H1 (cell line): Measurements from ENCODE around the gene RXRA. TPM values are rescaled to one million over a fixed set of nuclear protein-coding genes. Genes with fewer than 3 reads are reported as not detected.

Experiments used
- CTCF ChIA-PET: fragments of 300-600 bp; sonication (Branson Sonifier 250); formaldehyde crosslinking; loops from one replicate; lab custom pipeline; 2021; ENCODE audit not compliant: partially characterized antibody; lab: Charles Lee
- POLR2A ChIA-PET: fragments of 300-600 bp; sonication (Branson Sonifier 250); formaldehyde crosslinking; loops from one replicate; lab custom pipeline; 2021; ENCODE audit warnings: inconsistent platforms; ENCODE audit not compliant: partially characterized antibody; lab: Charles Lee
- DNase-seq, 2 experiments: peaks; one replicate each; pipeline versions ENCODE4 v3.0.0 to v3.0.0-alpha.2; 2010 to 2022; ENCODE audit warnings: low spot score in 2 of 2, low read depth in 1 of 2, mixed read lengths in 1 of 2
- FAIRE-seq: peaks from 2 replicates; lab custom pipeline; 2011; peaks lifted over from hg19 to GRCh38; lab: Jason Lieb, UNC
- H2AFZ ChIP-seq: 2 replicates; pipeline ENCODE4 v1.8.1; 2012; ENCODE audit warnings: low read length, inconsistent platforms
- H2AK5ac ChIP-seq: 2 replicates; pipeline ENCODE4 v1.6.1; 2013; ENCODE audit warnings: low read depth, low read length
- H2BK120ac ChIP-seq: replicated peaks from 2 replicates; pipeline ENCODE3; 2013; ENCODE audit warnings: low read depth, low read length, inconsistent platforms
- H2BK12ac ChIP-seq: 2 replicates; pipeline ENCODE4 v1.6.1; 2013; ENCODE audit warnings: low read depth, low read length
- H2BK15ac ChIP-seq: 2 replicates; pipeline ENCODE4 v1.6.1; 2013; ENCODE audit warnings: low read length
- H2BK20ac ChIP-seq: 2 replicates; pipeline ENCODE4 v1.6.1; 2013; ENCODE audit warnings: low read length
- H2BK5ac ChIP-seq: 2 replicates; pipeline ENCODE4 v1.6.1; 2013; ENCODE audit warnings: low read depth, low read length
- H3K14ac ChIP-seq: 2 replicates; pipeline ENCODE4 v1.6.1; 2013; ENCODE audit warnings: inconsistent platforms; ENCODE audit not compliant: insufficient read length
- H3K18ac ChIP-seq: 2 replicates; pipeline ENCODE4 v1.6.1; 2013; ENCODE audit warnings: low read length; ENCODE audit errors: extremely low read depth
- H3K23ac ChIP-seq: 2 replicates; pipeline ENCODE4 v1.6.1; 2013; ENCODE audit warnings: inconsistent platforms; ENCODE audit not compliant: insufficient read length
- H3K23me2 ChIP-seq: 2 replicates; pipeline ENCODE4 v1.6.1; 2013; ENCODE audit warnings: low read depth, low read length
- H3K27ac ChIP-seq: 2 replicates; pipeline ENCODE4 v1.6.1; 2011; ENCODE audit warnings: low read depth, low read length, inconsistent platforms
- H3K27me3 ChIP-seq, 4 experiments: replicated peaks in 1 of 4; 1 replicate in 1 of 4; 2 replicates in 3 of 4; pipeline versions ENCODE4 v1.6.1 to v1.8.1; 2011 to 2013; ENCODE audit warnings: low read length in 3 of 4, mild to moderate bottlenecking in 3 of 4, inconsistent platforms in 2 of 4, mixed read lengths in 2 of 4, moderate library complexity in 1 of 4; ENCODE audit not compliant: control insufficient read depth in 3 of 4, insufficient read depth in 3 of 4; ENCODE audit errors: extremely low read depth in 1 of 4
- H3K36me3 ChIP-seq, 4 experiments: 2 replicates each; pipeline versions ENCODE4 v1.6.1 to v1.8.1; 2011 to 2013; ENCODE audit warnings: mild to moderate bottlenecking in 4 of 4, low read length in 3 of 4, moderate library complexity in 2 of 4, control low read depth in 1 of 4, inconsistent platforms in 1 of 4; ENCODE audit not compliant: insufficient read depth in 4 of 4, control insufficient read depth in 2 of 4
- H3K4ac ChIP-seq: replicated peaks from 2 replicates; pipeline ENCODE3; 2013; ENCODE audit warnings: low read length, low read depth, mixed read lengths, inconsistent platforms; ENCODE audit not compliant: insufficient read length
- H3K4me1 ChIP-seq, 4 experiments: replicated peaks in 1 of 4; 1 replicate in 1 of 4; 2 replicates in 3 of 4; pipeline versions ENCODE4 v1.6.1 to v1.8.1; 2011 to 2013; ENCODE audit warnings: low read length in 3 of 4, inconsistent platforms in 2 of 4, mixed read lengths in 1 of 4; ENCODE audit not compliant: insufficient read depth in 4 of 4, control insufficient read depth in 3 of 4
- H3K4me2 ChIP-seq, 2 experiments: 2 replicates each; pipeline versions ENCODE4 v1.6.1 to v1.8.1; 2011 to 2013; ENCODE audit warnings: low read depth in 2 of 2, low read length in 2 of 2, control low read depth in 1 of 2, inconsistent platforms in 1 of 2, mild to moderate bottlenecking in 1 of 2; ENCODE audit not compliant: insufficient read depth in 1 of 2
- H3K4me3 ChIP-seq, 4 experiments: fragments of 200-600, 300-600 bp in 1 of 4; sonication (generic), shearing (Covaris generic), sonication (Bioruptor Twin) in 1 of 4; 2 replicates each; pipeline versions ENCODE4 v1.5.1 to v1.8.1; 2011 to 2016; ENCODE audit warnings: low read length in 4 of 4, low read depth in 3 of 4, control low read depth in 2 of 4, inconsistent platforms in 2 of 4, mild to moderate bottlenecking in 2 of 4, mixed read lengths in 1 of 4, moderate library complexity in 1 of 4; ENCODE audit not compliant: insufficient read depth in 2 of 4; ENCODE audit errors: extremely low read depth in 1 of 4
- H3K56ac ChIP-seq: replicated peaks from 2 replicates; pipeline ENCODE3; 2013; ENCODE audit warnings: low read depth, mild to moderate bottlenecking, mixed read lengths, low read length, inconsistent platforms; ENCODE audit not compliant: insufficient read length
- H3K79me1 ChIP-seq: 2 replicates; pipeline ENCODE4 v1.6.1; 2013; ENCODE audit warnings: low read depth, low read length, control low read depth
- H3K79me2 ChIP-seq, 2 experiments: 2 replicates each; pipeline versions ENCODE4 v1.6.1 to v1.8.1; 2012 to 2013; ENCODE audit warnings: low read length in 2 of 2, mild to moderate bottlenecking in 2 of 2, inconsistent platforms in 1 of 2; ENCODE audit not compliant: insufficient read depth in 2 of 2, control insufficient read depth in 1 of 2
- H3K9ac ChIP-seq, 4 experiments: replicated peaks in 1 of 4; 1 replicate in 1 of 4; 2 replicates in 3 of 4; pipeline versions ENCODE4 v1.6.1 to v1.8.1; 2011 to 2013; ENCODE audit warnings: low read depth in 3 of 4, low read length in 3 of 4, control low read depth in 2 of 4, mild to moderate bottlenecking in 2 of 4, moderate library complexity in 2 of 4, inconsistent platforms in 1 of 4; ENCODE audit errors: extremely low read depth in 1 of 4
- H3K9me3 ChIP-seq, 2 experiments: 2 replicates each; pipeline versions ENCODE4 v1.6.1 to v1.8.1; 2012 to 2013; ENCODE audit warnings: mild to moderate bottlenecking in 2 of 2, moderate library complexity in 2 of 2, control low read depth in 1 of 2, inconsistent platforms in 1 of 2, low read depth in 1 of 2, low read length in 1 of 2, mixed read lengths in 1 of 2; ENCODE audit not compliant: insufficient read depth in 2 of 2
- H4K20me1 ChIP-seq, 2 experiments: replicated peaks in 1 of 2; 2 replicates each; pipeline versions ENCODE3 to v1.8.1; 2011 to 2013; ENCODE audit warnings: inconsistent platforms in 2 of 2, low read length in 2 of 2, mild to moderate bottlenecking in 1 of 2; ENCODE audit not compliant: insufficient read depth in 2 of 2, control insufficient read depth in 1 of 2
- H4K5ac ChIP-seq: 2 replicates; pipeline ENCODE4 v1.6.1; 2013; ENCODE audit warnings: low read length, low read depth, mixed read lengths, inconsistent platforms; ENCODE audit not compliant: insufficient read length
- H4K8ac ChIP-seq: 2 replicates; pipeline ENCODE4 v1.8.0; 2013; ENCODE audit warnings: mild to moderate bottlenecking, moderate library complexity, low read length, inconsistent platforms; ENCODE audit not compliant: insufficient read depth; ENCODE audit errors: extremely low read depth
- H4K91ac ChIP-seq: replicated peaks from 2 replicates; pipeline ENCODE3; 2013; ENCODE audit warnings: low read length, mixed read lengths, inconsistent platforms; ENCODE audit not compliant: insufficient read length
- CTBP2 ChIP-seq: IDR thresholded peaks from 2 replicates; pipeline ENCODE4 v1.7.0; 2011; ENCODE audit warnings: borderline replicate concordance, mild to moderate bottlenecking, moderate library complexity, mixed read lengths, low read length; ENCODE audit not compliant: insufficient read depth, insufficient read length
- FOSL1 ChIP-seq: IDR thresholded peaks from 2 replicates; pipeline ENCODE4 v1.6.1; 2011; ENCODE audit warnings: mild to moderate bottlenecking, low read depth, low read length, moderate library complexity; ENCODE audit not compliant: insufficient read depth
- GABPA ChIP-seq: IDR thresholded peaks from 2 replicates; pipeline ENCODE4 v1.6.1; 2011; ENCODE audit warnings: mild to moderate bottlenecking, low read length, moderate library complexity, borderline replicate concordance; ENCODE audit not compliant: insufficient read depth
- JUN ChIP-seq: IDR thresholded peaks from 2 replicates; pipeline ENCODE4 v1.6.1; 2011; ENCODE audit warnings: low read depth, mild to moderate bottlenecking, improper control_type of control experiment, low read length
- JUND ChIP-seq: IDR thresholded peaks from 2 replicates; pipeline ENCODE4 v1.6.1; 2011; ENCODE audit warnings: mild to moderate bottlenecking, improper control_type of control experiment, low read length
- KDM4A ChIP-seq: IDR thresholded peaks from one replicate; pipeline ENCODE4 v1.7.1; 2012; ENCODE audit warnings: low read depth, mild to moderate bottlenecking, moderate library complexity, low read length, inconsistent platforms; ENCODE audit not compliant: severe bottlenecking
- POLR2AphosphoS5 ChIP-seq: IDR thresholded peaks from 2 replicates; pipeline ENCODE4 v1.6.1; 2011; ENCODE audit warnings: low read depth, low read length
- POU5F1 ChIP-seq: IDR thresholded peaks from 2 replicates; pipeline ENCODE4 v1.6.1; 2011; ENCODE audit warnings: low read depth, mild to moderate bottlenecking, low read length, moderate library complexity
- RNF2 ChIP-seq: fragments of 200-900, 300-1000 bp; sonication (generic); IDR thresholded peaks from 2 replicates; pipeline ENCODE4 v1.7.1; 2016; ENCODE audit warnings: borderline replicate concordance, low read depth, mild to moderate bottlenecking, antibody characterized with exemption, low read length; ENCODE audit not compliant: poor library complexity, severe bottlenecking; ENCODE audit errors: missing control alignments
- RXRA ChIP-seq: IDR thresholded peaks from 2 replicates; pipeline ENCODE4 v1.6.1; 2011; ENCODE audit warnings: low read depth, mild to moderate bottlenecking, low read length, moderate library complexity; ENCODE audit not compliant: insufficient read depth
- WGBS, 2 experiments: shearing (Covaris generic) in 1 of 2; methylation state at CpG; one replicate each; pipeline versions ENCODE4 v1.1.6 to v1.1.7; 2013 to 2015; ENCODE audit warnings: low lambda C conversion rate in 2 of 2, mixed read lengths in 2 of 2, inconsistent platforms in 1 of 2, low coverage in 1 of 2, missing lambda C conversion rate in 1 of 2; ENCODE audit not compliant: insufficient replicate concordance in 2 of 2, insufficient coverage in 1 of 2, insufficient read length in 1 of 2; ENCODE audit errors: extremely low coverage in 1 of 2, missing lambda C conversion rate in 1 of 2; 5-methylcytosine and 5-hydroxymethylcytosine counted together
- polyA plus RNA-seq, 7 experiments: library from polyadenylated mRNA; depleted of rRNA in 3 of 7; stranded (reverse) in 5 of 7; unstranded in 2 of 7; fragments of >200 nt in 5 of 7; fragments of 200-250 nt in 2 of 7; gene quantifications; 1 replicate in 5 of 7; 2 replicates in 1 of 7; 4 replicates in 1 of 7; pipeline versions ENCODE4 v1.2.1 to v1.2.3, GENCODE V29; 2011 to 2013; ENCODE audit warnings: missing spikeins in 2 of 7, mixed read lengths in 2 of 7
- total RNA-seq: library from RNA; stranded (reverse); fragmentation: NEBNext Ultra II Directional; extraction: Animal tissue kit (Norgen Biotek cat#: 25700); gene quantifications from 2 replicates; pipeline ENCODE4 v1.2.1, GENCODE V29; 2021
- TF ChIP-seq, protein P1 (sequence below): IDR thresholded peaks from 2 replicates; pipeline ENCODE4 v1.6.1; 2012; ENCODE audit warnings: inconsistent platforms
- TF ChIP-seq, protein P2 (sequence below): IDR thresholded peaks from 2 replicates; pipeline ENCODE4 v1.6.1; 2011; ENCODE audit warnings: low read length, improper control_type of control experiment

Gene RXRA
- total and polyA plus RNA-seq, 2 of the 8 experiments (the other 6 are each of a cell fraction or from before 2014, with no cell fraction given): 9.8 to 29.4 TPM

DNA sequence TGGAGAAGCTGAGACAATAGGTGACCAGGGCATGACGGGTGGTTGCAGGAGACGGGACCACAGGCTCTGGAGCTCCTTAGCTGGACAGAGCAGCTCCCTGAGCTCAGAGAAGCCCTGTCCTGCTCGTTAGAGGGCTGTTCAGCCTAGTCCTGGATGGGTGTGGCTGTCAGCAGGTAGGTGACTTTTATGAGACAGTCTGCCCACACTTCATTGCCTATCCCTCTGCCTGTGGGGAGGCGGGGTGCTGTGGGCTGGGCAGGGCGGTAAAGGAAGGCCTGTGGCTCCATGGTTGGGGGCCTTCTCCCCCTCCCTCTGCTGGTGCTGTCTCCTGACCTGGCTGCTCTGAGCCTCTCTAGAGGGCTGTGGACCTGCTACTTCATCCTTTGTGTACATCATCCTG, 134.6 kb downstream of the RXRA start:
- H3K36me3 ChIP-seq: no peaks in the 10 kb centered on the region
- no peaks in the 10 kb centered on the region for H3K79me2 ChIP-seq
- H4K20me1 ChIP-seq: no peaks in the 10 kb centered on the region
- H3K4me1 ChIP-seq: no peaks in the 10 kb centered on the region
- no peaks in the 10 kb centered on the region for H3K27me3 ChIP-seq
- H3K56ac ChIP-seq: no peak overlapping the region
- no peak overlapping the region for H2BK5ac ChIP-seq
- H2BK120ac ChIP-seq: no peak overlapping the region
- no peaks in the 10 kb centered on the region for H3K79me1 ChIP-seq
- no peak overlapping the region for H4K91ac ChIP-seq
- no peak overlapping the region for H3K9ac ChIP-seq
- FAIRE-seq: no peak
- no peaks in the 10 kb centered on the region; a peak in 1 of 4 replicates for H3K9me3 ChIP-seq
- H2BK20ac ChIP-seq: no peak overlapping the region
- H3K4me2 ChIP-seq: no peak overlapping the region
- no peak overlapping the region for H3K4me3 ChIP-seq
- no peak overlapping the region for H2BK15ac ChIP-seq
- CTCF ChIA-PET: interaction anchor here (1.6 to 4.1 kb wide), 3 partner anchors 11 to 220 kb away, joined by 4 to 16 read pairs (median 4); no protein-coding TSS in a partner anchor
- no peak overlapping the region for H4K8ac ChIP-seq
- no peak overlapping the region for H2BK12ac ChIP-seq
- H3K23me2 ChIP-seq: no peaks in the 10 kb centered on the region
- no peak for DNase-seq
- no peak overlapping the region for H3K14ac ChIP-seq
- no peak overlapping the region for H3K18ac ChIP-seq
- no peak overlapping the region for H3K4ac ChIP-seq
- H2AK5ac ChIP-seq: no peak overlapping the region
- no peak overlapping the region for H3K23ac ChIP-seq
- no peak overlapping the region for H3K27ac ChIP-seq
- POLR2A ChIA-PET: no interaction called here
- 88% methylated on average over 5 of the region's 5 CpGs; no CpG with 5 or more reads in 1 of the 2 experiments for WGBS, 2 experiments
- H2AFZ ChIP-seq: no peak overlapping the region
- H4K5ac ChIP-seq: no peak overlapping the region
- TF ChIP-seq JUND (no peak), GABPA (no peak), POU5F1 (no peak), CTBP2 (no peak), POLR2AphosphoS5 (no peak), RXRA (no peak), RNF2 (no peak), JUN (no peak), KDM4A (no peak), FOSL1 (no peak)
- TF ChIP-seq, protein P1, sequence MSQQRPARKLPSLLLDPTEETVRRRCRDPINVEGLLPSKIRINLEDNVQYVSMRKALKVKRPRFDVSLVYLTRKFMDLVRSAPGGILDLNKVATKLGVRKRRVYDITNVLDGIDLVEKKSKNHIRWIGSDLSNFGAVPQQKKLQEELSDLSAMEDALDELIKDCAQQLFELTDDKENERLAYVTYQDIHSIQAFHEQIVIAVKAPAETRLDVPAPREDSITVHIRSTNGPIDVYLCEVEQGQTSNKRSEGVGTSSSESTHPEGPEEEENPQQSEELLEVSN: no peak
- TF ChIP-seq, protein P2, sequence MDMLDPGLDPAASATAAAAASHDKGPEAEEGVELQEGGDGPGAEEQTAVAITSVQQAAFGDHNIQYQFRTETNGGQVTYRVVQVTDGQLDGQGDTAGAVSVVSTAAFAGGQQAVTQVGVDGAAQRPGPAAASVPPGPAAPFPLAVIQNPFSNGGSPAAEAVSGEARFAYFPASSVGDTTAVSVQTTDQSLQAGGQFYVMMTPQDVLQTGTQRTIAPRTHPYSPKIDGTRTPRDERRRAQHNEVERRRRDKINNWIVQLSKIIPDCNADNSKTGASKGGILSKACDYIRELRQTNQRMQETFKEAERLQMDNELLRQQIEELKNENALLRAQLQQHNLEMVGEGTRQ: no peak
